ENCODE measurements around the gene LDLRAP1.

LDLRAP1 gene

GRCh38 chr1:25532970-25533369, 10.4 kb upstream of the LDLRAP1 start:
- no peak for TF ChIP-seq CTCF (IDR thresholded peaks at IDR 0.05; ENCODE audit: insufficient read depth, low read length, missing control alignments)
- CTCF ChIA-PET, result interaction anchor here (1.0 kb wide), 1 partner anchor 12 kb away, joined by 4 read pairs; no protein-coding TSS in a partner anchor
- POLR2A ChIA-PET, result interaction anchor here (0.7 kb wide), 1 partner anchor 37 kb away, joined by 4 read pairs; no protein-coding TSS in a partner anchor
- no peak overlapping the region for H3K4me3 ChIP-seq (ENCODE audit: low read depth, low read length)
- no peak for DNase-seq (ENCODE audit: low read depth, low spot score)

GRCh38 chr1:25533775-25534409, 9.5 kb upstream of the LDLRAP1 start:
- ChIA-PET CTCF (no interaction called here), POLR2A (interaction anchor here (0.7 kb wide), 1 partner anchor 37 kb away, joined by 4 read pairs; no protein-coding TSS in a partner anchor)
- no peak for DNase-seq (ENCODE audit: low read depth, low spot score)
- H3K4me3 ChIP-seq (ENCODE audit: low read depth, low read length), result no peak overlapping the region
- no peak for TF ChIP-seq CTCF (IDR thresholded peaks at IDR 0.05; ENCODE audit: insufficient read depth, low read length, missing control alignments)

GRCh38 chr1:25534410-25534788, 9.0 kb upstream of the LDLRAP1 start:
- POLR2A ChIA-PET, result no interaction called here
- DNase-seq (ENCODE audit: low read depth, low spot score), result no peak
- TF ChIP-seq CTCF (IDR thresholded peaks at IDR 0.05; ENCODE audit: insufficient read depth, low read length, missing control alignments), result no peak
- CTCF ChIA-PET, result interaction anchor here (0.8 to 7.3 kb wide), 2 partner anchors 14 to 38 kb away, joined by 3 to 43 read pairs; no protein-coding TSS in a partner anchor
- H3K4me3 ChIP-seq (ENCODE audit: low read depth, low read length), result no peak overlapping the region

GRCh38 chr1:25536124-25536523, 7.3 kb upstream of the LDLRAP1 start:
- no peak for DNase-seq (ENCODE audit: low read depth, low spot score)
- POLR2A ChIA-PET, result no interaction called here
- H3K4me3 ChIP-seq (ENCODE audit: low read depth, low read length), result no peak overlapping the region
- CTCF ChIA-PET, result interaction anchor here (7.3 kb wide), 1 partner anchor 15 kb away, joined by 43 read pairs; no protein-coding TSS in a partner anchor
- no peak for TF ChIP-seq CTCF (IDR thresholded peaks at IDR 0.05; ENCODE audit: insufficient read depth, low read length, missing control alignments)

- H3K4me3 ChIP-seq (ENCODE audit: low read depth, low read length), result no peak overlapping the region
- TF ChIP-seq CTCF (IDR thresholded peaks at IDR 0.05; ENCODE audit: insufficient read depth, low read length, missing control alignments), result no peak
- ChIA-PET POLR2A (interaction anchor here (0.7 kb wide), 1 partner anchor 85 kb away, joined by 3 read pairs; no protein-coding TSS in a partner anchor), CTCF (interaction anchor here (0.9 to 7.3 kb wide), 3 partner anchors 16 to 260 kb away, joined by 3 to 43 read pairs (median 4); no protein-coding TSS in a partner anchor)
- no peak for DNase-seq (ENCODE audit: low read depth, low spot score)
Measured at GRCh38 chr1:25537153-25537831, 6.1 kb upstream of the LDLRAP1 start.

DNA sequence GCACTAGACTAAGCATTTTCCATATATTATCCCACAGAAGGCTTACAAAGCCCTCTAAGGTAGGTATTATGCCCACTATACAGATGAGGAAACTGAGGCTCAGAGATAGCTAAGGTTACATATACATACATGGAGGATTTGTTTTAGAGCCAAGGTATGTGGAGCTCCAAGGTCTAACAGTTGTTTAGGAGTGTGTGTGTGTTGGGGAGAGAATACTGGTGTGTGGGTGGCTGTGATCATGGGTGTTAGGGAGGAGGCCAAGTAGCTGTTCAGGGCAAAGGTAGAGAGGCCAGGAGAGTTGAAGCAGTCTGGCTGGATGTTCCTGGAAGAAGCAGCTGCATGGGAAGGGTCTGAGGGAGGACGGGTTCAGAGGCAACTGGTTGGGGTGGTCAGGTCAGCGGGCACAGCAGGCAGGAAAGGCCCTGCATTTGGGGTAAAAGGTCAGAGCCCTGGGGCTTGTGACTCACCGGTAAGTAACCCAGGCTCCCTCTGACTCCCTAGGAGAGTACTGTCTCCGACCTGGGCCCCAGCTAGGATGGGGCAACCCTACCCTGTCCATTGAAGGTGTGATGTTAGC, 5.1 kb upstream of the LDLRAP1 start:
- ChIA-PET POLR2A (interaction anchor here (0.7 to 0.9 kb wide), 2 partner anchors 84 to 291 kb away, joined by 3 to 4 read pairs; partner anchors contain the start of gene RSRP1), CTCF (interaction anchor here (1.0 to 7.3 kb wide), 3 partner anchors 17 to 259 kb away, joined by 3 to 43 read pairs (median 4); no protein-coding TSS in a partner anchor)
- no peak for TF ChIP-seq CTCF (IDR thresholded peaks at IDR 0.05; ENCODE audit: insufficient read depth, low read length, missing control alignments)
- DNase-seq (ENCODE audit: low read depth, low spot score), result no peak
- no peak overlapping the region for H3K4me3 ChIP-seq (ENCODE audit: low read depth, low read length)
